HG02970 (cell line): ENCODE data around the gene KLK4.

Experiments used
- ATAC-seq: cut with Tn5 transposase; IDR thresholded peaks from one replicate; pipeline ENCODE4 v1.9.1; 2021; ENCODE audit warnings: mild to moderate bottlenecking, moderate library complexity, moderate number of reproducible peaks; ENCODE audit not compliant: unreplicated experiment, low FRiP score

The KLK4 gene

GRCh38 chr19:50911206-50912101 is at the start of gene KLK4:
TSS of gene KLK4 (minus strand) at chr19:50911395. CDS start at chr19:50910738, 657 bp downstream.
- no peak for ATAC-seq

GRCh38 chr19:50959731-50960500 is 48.7 kb upstream of the KLK4 start:
- no peak for ATAC-seq

- ATAC-seq: no peak
Observed at GRCh38 chr19:50957587-50957986, 46.4 kb upstream of the KLK4 start.

- ATAC-seq: no peak
Observed at GRCh38 chr19:50952910-50953309, 41.7 kb upstream of the KLK4 start, which contains the start of gene KLK5. TSS of gene KLK5 (minus strand) at chr19:50953038. CDS start at chr19:50952657, 381 bp downstream.

GRCh38 chr19:50949861-50950260 is 38.7 kb upstream of the KLK4 start:
- ATAC-seq: no peak

- no peak for ATAC-seq
Observed at GRCh38 chr19:50947123-50947522, 35.9 kb upstream of the KLK4 start.

- no peak for ATAC-seq
Observed at GRCh38 chr19:50944795-50945194, 33.6 kb upstream of the KLK4 start.

GRCh38 chr19:50943074-50943828 is 32.1 kb upstream of the KLK4 start:
- no peak for ATAC-seq

- ATAC-seq: no peak
Observed at GRCh38 chr19:50939596-50939995, 28.4 kb upstream of the KLK4 start.

GRCh38 chr19:50933640-50934039 is 22.4 kb upstream of the KLK4 start:
- no peak for ATAC-seq

- no peak for ATAC-seq
Observed at GRCh38 chr19:50932690-50933083, 21.5 kb upstream of the KLK4 start.

- no peak for ATAC-seq
Observed at GRCh38 chr19:50932018-50932689, 21.0 kb upstream of the KLK4 start.

- ATAC-seq: no peak
Observed at GRCh38 chr19:50931023-50931422, 19.8 kb upstream of the KLK4 start.

GRCh38 chr19:50928831-50929230 is 17.6 kb upstream of the KLK4 start:
- ATAC-seq: no peak

GRCh38 chr19:50926144-50926543 is 14.9 kb upstream of the KLK4 start:
- no peak for ATAC-seq

- ATAC-seq: no peak
Observed at GRCh38 chr19:50925734-50926133, 14.5 kb upstream of the KLK4 start.

GRCh38 chr19:50924586-50924985 is 13.4 kb upstream of the KLK4 start:
- no peak for ATAC-seq

- no peak for ATAC-seq
Observed at GRCh38 chr19:50922317-50922853, 11.2 kb upstream of the KLK4 start.

- ATAC-seq: no peak
Observed at GRCh38 chr19:50921426-50922316, 10.5 kb upstream of the KLK4 start.
